OCI-LY1 (cell line): ENCODE data around the gene ABCC11.

ENCODE experiments used
- H2AFZ ChIP-seq: fragments of 200-600 bp; sonication (generic), shearing (Covaris generic); 2 replicates; pipeline ENCODE4 v1.6.0; 2014; ENCODE audit warnings: antibody characterized with exemption, mild to moderate bottlenecking, low read length
- H3F3A ChIP-seq: fragments of 200-600 bp; sonication (generic), shearing (Covaris generic); 2 replicates; pipeline ENCODE4 v1.6.0; 2014; ENCODE audit warnings: mild to moderate bottlenecking, antibody characterized with exemption, low read length, moderate library complexity; ENCODE audit not compliant: insufficient read depth
- H3K27ac ChIP-seq: fragments of 200-600 bp; sonication (generic); 2 replicates; pipeline ENCODE4 v1.5.1; 2014; ENCODE audit warnings: low read length, mixed run types, mild to moderate bottlenecking, low read depth; ENCODE audit not compliant: poor library complexity, severe bottlenecking
- H3K27me3 ChIP-seq: fragments of 200-600 bp; sonication (generic); 2 replicates; pipeline ENCODE4 v1.6.0; 2014; ENCODE audit warnings: antibody characterized with exemption, mild to moderate bottlenecking, low read length, moderate library complexity; ENCODE audit not compliant: insufficient read depth
- H3K36me3 ChIP-seq: fragments of 200-600 bp; sonication (generic); 2 replicates; pipeline ENCODE4 v1.6.1; 2014; ENCODE audit warnings: mild to moderate bottlenecking, antibody characterized with exemption, low read length, moderate library complexity, mixed read lengths; ENCODE audit not compliant: insufficient read depth
- H3K4me1 ChIP-seq: fragments of 200-600 bp; sonication (generic); 2 replicates; pipeline ENCODE4 v1.5.1; 2014; ENCODE audit warnings: mild to moderate bottlenecking, low read length, moderate library complexity; ENCODE audit not compliant: insufficient read depth, severe bottlenecking
- H3K4me2 ChIP-seq: fragments of 200-600 bp; sonication (generic), shearing (Covaris generic); 2 replicates; pipeline ENCODE4 v1.6.1; 2014; ENCODE audit warnings: low read length
- H3K4me3 ChIP-seq: fragments of 200-600 bp; sonication (generic); 2 replicates; pipeline ENCODE4 v1.5.1; 2014; ENCODE audit warnings: low read length, low read depth, mild to moderate bottlenecking, mixed read lengths; ENCODE audit not compliant: poor library complexity, severe bottlenecking
- H3K79me2 ChIP-seq: fragments of 200-600 bp; shearing (Covaris generic); 2 replicates; pipeline ENCODE4 v1.6.1; 2016; ENCODE audit warnings: mixed run types, low read length, mixed read lengths; ENCODE audit not compliant: insufficient read depth
- H3K9ac ChIP-seq: fragments of 200-600 bp; sonication (generic), shearing (Covaris generic); 2 replicates; pipeline ENCODE4 v1.6.1; 2014; ENCODE audit warnings: mild to moderate bottlenecking, low read length, mixed read lengths
- H3K9me2 ChIP-seq: fragments of 200-600 bp; sonication (generic), shearing (Covaris generic); 2 replicates; pipeline ENCODE4 v1.6.1; 2014; ENCODE audit warnings: low read depth, mild to moderate bottlenecking, low read length, mixed read lengths
- H3K9me3 ChIP-seq: fragments of 200-600 bp; shearing (Covaris generic); 2 replicates; pipeline ENCODE4 v1.6.1; 2014; ENCODE audit warnings: low read length, mixed read lengths
- H4K20me1 ChIP-seq: fragments of 200-600 bp; sonication (generic), shearing (Covaris generic); 2 replicates; pipeline ENCODE4 v1.6.0; 2016; ENCODE audit warnings: mild to moderate bottlenecking, low read length; ENCODE audit not compliant: insufficient read depth
- CTCF ChIP-seq: fragments of 200-600 bp; sonication (generic), shearing (Covaris generic); IDR thresholded peaks from 2 replicates; pipeline ENCODE4 v1.5.1; 2017; ENCODE audit warnings: mild to moderate bottlenecking, antibody characterized with exemption, low read length, moderate library complexity, mixed read lengths
- EZH2 ChIP-seq: fragments of 200-600 bp; sonication (generic), shearing (Covaris generic); IDR thresholded peaks from 2 replicates; pipeline ENCODE4 v1.8.0; 2017; ENCODE audit warnings: borderline replicate concordance, mixed run types, mild to moderate bottlenecking, antibody characterized with exemption, low read length, moderate library complexity, mixed read lengths

Gene ABCC11

GRCh38 chr16:48287239-48287638 is 39.9 kb upstream of the ABCC11 start:
- Histone ChIP-seq H3K27ac (no peak overlapping the region), H2AFZ (no peak overlapping the region), H3K4me2 (no peak overlapping the region), H3K4me1 (no peaks in the 10 kb centered on the region), H3K27me3 (no peaks in the 10 kb centered on the region), H3K36me3 (peaks cover 63% of the 10 kb centered on the region), H3K4me3 (no peak overlapping the region), H3F3A (no peaks in the 10 kb centered on the region), H4K20me1 (no peaks in the 10 kb centered on the region), H3K9ac (no peak overlapping the region), H3K9me3 (peaks cover 9% of the 10 kb centered on the region), H3K79me2 (no peaks in the 10 kb centered on the region), H3K9me2 (no peaks in the 10 kb centered on the region)
- TF ChIP-seq EZH2 = no peak

- H3K9me3 ChIP-seq = peaks cover 9% of the 10 kb centered on the region
- H3K27ac ChIP-seq = no peak overlapping the region
- no peaks in the 10 kb centered on the region for H3K79me2 ChIP-seq
- H3F3A ChIP-seq = no peaks in the 10 kb centered on the region
- no peak overlapping the region for H3K9ac ChIP-seq
- no peak overlapping the region for H2AFZ ChIP-seq
- no peak overlapping the region for H3K4me3 ChIP-seq
- H4K20me1 ChIP-seq = no peaks in the 10 kb centered on the region
- H3K4me1 ChIP-seq = no peaks in the 10 kb centered on the region
- H3K4me2 ChIP-seq = no peak overlapping the region
- no peak for TF ChIP-seq CTCF
- TF ChIP-seq EZH2 = no peak
- no peaks in the 10 kb centered on the region for H3K27me3 ChIP-seq
- H3K9me2 ChIP-seq = no peaks in the 10 kb centered on the region
- peaks cover 52% of the 10 kb centered on the region for H3K36me3 ChIP-seq
Measured at GRCh38 chr16:48284772-48285409, 37.6 kb upstream of the ABCC11 start.

GRCh38 chr16:48282636-48283263 is 35.4 kb upstream of the ABCC11 start:
- Histone ChIP-seq H3K9ac (no peak overlapping the region), H3F3A (no peaks in the 10 kb centered on the region), H3K4me1 (no peaks in the 10 kb centered on the region), H3K4me3 (no peak overlapping the region), H3K9me3 (peaks cover 9% of the 10 kb centered on the region), H3K79me2 (no peaks in the 10 kb centered on the region), H3K4me2 (no peak overlapping the region), H4K20me1 (no peaks in the 10 kb centered on the region), H2AFZ (no peak overlapping the region), H3K27me3 (no peaks in the 10 kb centered on the region), H3K36me3 (peaks cover 57% of the 10 kb centered on the region), H3K27ac (no peak overlapping the region), H3K9me2 (no peaks in the 10 kb centered on the region)
- TF ChIP-seq CTCF = no peak
- TF ChIP-seq EZH2 = no peak
